ENCODE data around the gene MTERF4. TPM values are rescaled to one million over a fixed set of nuclear protein-coding genes. Genes with fewer than 3 reads are reported as not detected.

The MTERF4 gene
- total RNA-seq, 6 donors from 2014 or later: 22.3 to 54.4 (median 25.4) TPM

GRCh38 chr2:241068136-241068941, 33.7 kb downstream of the MTERF4 start:
- 89% methylated on average over 14 to 25 of the region's 25 CpGs for WGBS, 2 donors
- Histone ChIP-seq H3K27ac (no peak overlapping the region), H3K4me3 (no peak overlapping the region), H3K27me3 (no peaks in the 10 kb centered on the region), H3K4me1 (peaks cover 0 to 15% (median 5%) of the 10 kb centered on the region in 4 donors), H3K9me3 (no peaks in the 10 kb centered on the region), H3K36me3 (peaks cover 0 to 74% (median 38%) of the 10 kb centered on the region in 4 donors)
- ATAC-seq (ENCODE audit: low FRiP score in 2 of 2) (no peak), DNase-seq (peak; percentile 17 to 46)
- TF ChIP-seq EP300 (IDR thresholded peaks at IDR 0.05) (no peak), POLR2A (IDR thresholded peaks at IDR 0.05) (no peak), POLR2AphosphoS5 (IDR thresholded peaks at IDR 0.05) (no peak), CTCF (IDR thresholded peaks at IDR 0.05) (no peak)

- H3K36me3 ChIP-seq: peaks cover 0 to 68% (median 37%) of the 10 kb centered on the region in 4 donors
- TF ChIP-seq CTCF (IDR thresholded peaks at IDR 0.05) (no peak), POLR2AphosphoS5 (IDR thresholded peaks at IDR 0.05) (no peak), POLR2A (IDR thresholded peaks at IDR 0.05) (no peak)
- H3K4me3 ChIP-seq: no peak overlapping the region
- no peak overlapping the region for H3K27ac ChIP-seq
- DNase-seq (peak in 1 of 2 donors; percentile 67), ATAC-seq (ENCODE audit: low FRiP score in 2 of 2) (no peak)
- peaks cover 0 to 22% (median 7%) of the 10 kb centered on the region in 4 donors for H3K4me1 ChIP-seq
- no peaks in the 10 kb centered on the region for H3K27me3 ChIP-seq
- H3K9me3 ChIP-seq: no peaks in the 10 kb centered on the region
- 93% methylated on average over 7 to 21 of the region's 21 CpGs for WGBS, 2 donors
Measured at GRCh38 chr2:241067501-241068135, 34.5 kb downstream of the MTERF4 start.

- WGBS, 2 donors: 87 to 96% methylated on average over 4 to 15 of the region's 15 CpGs
- H3K4me3 ChIP-seq: no peak overlapping the region
- ATAC-seq (ENCODE audit: low FRiP score in 2 of 2): no peak
- H3K36me3 ChIP-seq: peaks cover 0 to 61% (median 34%) of the 10 kb centered on the region in 4 donors
- H3K27me3 ChIP-seq: no peaks in the 10 kb centered on the region
- no peak for TF ChIP-seq CTCF (IDR thresholded peaks at IDR 0.05)
- TF ChIP-seq POLR2AphosphoS5 (IDR thresholded peaks at IDR 0.05): no peak
- H3K27ac ChIP-seq: no peak overlapping the region
- peaks cover 0 to 25% (median 7%) of the 10 kb centered on the region in 4 donors for H3K4me1 ChIP-seq
- H3K9me3 ChIP-seq: no peaks in the 10 kb centered on the region
- peak in 1 of 2 donors; percentile 56 for DNase-seq
Measured at GRCh38 chr2:241066893-241067341, 35.2 kb downstream of the MTERF4 start.

- TF ChIP-seq EP300 (IDR thresholded peaks at IDR 0.05) (no peak), POLR2A (IDR thresholded peaks at IDR 0.05) (no peak), POLR2AphosphoS5 (IDR thresholded peaks at IDR 0.05) (no peak), CTCF (IDR thresholded peaks at IDR 0.05) (no peak)
- peaks cover 0 to 25% (median 7%) of the 10 kb centered on the region in 4 donors for H3K4me1 ChIP-seq
- H3K36me3 ChIP-seq: peaks cover 0 to 56% (median 31%) of the 10 kb centered on the region in 4 donors
- DNase-seq (peak in 1 of 2 donors; percentile 53), ATAC-seq (ENCODE audit: low FRiP score in 2 of 2) (no peak)
- no peak overlapping the region for H3K27ac ChIP-seq
- H3K4me3 ChIP-seq: no peak overlapping the region
- 88 to 95% methylated on average over 21 of the region's 21 CpGs for WGBS, 2 donors
- H3K9me3 ChIP-seq: no peaks in the 10 kb centered on the region
- H3K27me3 ChIP-seq: no peaks in the 10 kb centered on the region
Measured at GRCh38 chr2:241066171-241066892, 35.8 kb downstream of the MTERF4 start.
